Neutrophil (primary cell): Measurements from ENCODE around the gene PSMD12.

Experiments
- H3K27ac ChIP-seq: fragments of 200-600 bp; sonication (generic); 2 replicates; pipeline ENCODE4 v1.5.1; 2016; ENCODE audit warnings: mild to moderate bottlenecking, moderate library complexity
- H3K27me3 ChIP-seq: fragments of 200-600 bp; sonication (generic); 2 replicates; pipeline ENCODE4 v1.6.0; 2016; ENCODE audit warnings: mild to moderate bottlenecking
- H3K36me3 ChIP-seq: fragments of 200-600 bp; sonication (generic); 2 replicates; pipeline ENCODE4 v1.5.1; 2017
- H3K4me1 ChIP-seq, 2 experiments: fragments of 200-600 bp in 1 of 2; sonication (generic) in 1 of 2; 1 replicate in 1 of 2; 2 replicates in 1 of 2; pipeline versions ENCODE4 v1.5.1 to v1.6.1; 2013 to 2016; ENCODE audit warnings: low read depth in 1 of 2, low read length in 1 of 2, mild to moderate bottlenecking in 1 of 2, moderate library complexity in 1 of 2; ENCODE audit not compliant: control insufficient read depth in 1 of 2, insufficient read depth in 1 of 2
- H3K4me3 ChIP-seq, 2 experiments: fragments of 200-600 bp in 1 of 2; sonication (generic) in 1 of 2; 1 replicate in 1 of 2; 2 replicates in 1 of 2; pipeline ENCODE4 v1.5.1; 2013 to 2016; ENCODE audit warnings: low read depth in 1 of 2, low read length in 1 of 2, mild to moderate bottlenecking in 1 of 2, moderate library complexity in 1 of 2
- H3K9me3 ChIP-seq: fragments of 200-600 bp; sonication (generic); 2 replicates; pipeline ENCODE4 v1.5.1; 2016
- TF ChIP-seq, protein P1 (sequence below): fragments of 200-600 bp; sonication (generic); IDR thresholded peaks from 2 replicates; pipeline ENCODE4 v1.5.1; 2016; ENCODE audit warnings: antibody characterized with exemption

Gene PSMD12

DNA sequence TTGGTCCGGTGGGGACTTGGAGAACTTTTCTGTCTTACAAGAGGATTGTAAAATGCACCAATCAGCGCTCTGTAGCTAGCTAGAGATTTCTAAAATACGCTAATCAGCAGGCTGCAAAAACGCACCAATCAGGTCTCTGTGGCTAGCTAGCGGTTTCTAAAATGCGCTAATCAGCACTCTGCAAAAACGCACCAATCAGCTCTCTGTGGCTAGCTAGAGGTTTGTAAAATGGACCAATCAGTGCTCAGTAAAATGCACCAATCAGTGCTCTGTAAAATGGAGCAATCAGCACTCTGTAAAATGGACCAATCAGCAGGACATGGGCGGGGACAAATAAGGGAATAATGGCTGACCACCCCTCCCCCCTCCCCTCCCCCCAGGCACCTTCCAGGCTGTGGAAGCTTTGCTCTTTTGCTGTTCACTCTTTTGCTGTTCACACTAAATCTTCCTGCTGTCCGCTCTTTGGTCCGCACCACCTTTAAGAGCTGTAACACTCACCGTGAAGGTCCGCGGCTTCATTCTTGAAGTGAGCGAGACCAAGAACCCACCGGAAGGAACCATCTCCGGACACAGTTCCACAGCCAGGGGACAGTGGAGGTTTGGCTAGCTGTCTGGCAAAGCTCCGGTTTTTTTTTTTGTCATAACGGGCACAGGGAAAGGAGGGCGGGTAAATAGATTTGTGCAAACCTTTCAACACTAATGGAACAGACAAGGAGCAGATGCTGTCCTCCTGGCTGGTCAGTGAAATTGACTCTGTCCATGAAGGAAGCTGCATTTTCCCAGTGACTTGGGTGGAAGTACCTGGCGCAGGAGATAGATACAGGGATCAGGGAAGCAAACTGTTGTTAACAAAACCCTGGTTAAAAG is 19.0 kb upstream of the PSMD12 start:
- TF ChIP-seq, protein P1, sequence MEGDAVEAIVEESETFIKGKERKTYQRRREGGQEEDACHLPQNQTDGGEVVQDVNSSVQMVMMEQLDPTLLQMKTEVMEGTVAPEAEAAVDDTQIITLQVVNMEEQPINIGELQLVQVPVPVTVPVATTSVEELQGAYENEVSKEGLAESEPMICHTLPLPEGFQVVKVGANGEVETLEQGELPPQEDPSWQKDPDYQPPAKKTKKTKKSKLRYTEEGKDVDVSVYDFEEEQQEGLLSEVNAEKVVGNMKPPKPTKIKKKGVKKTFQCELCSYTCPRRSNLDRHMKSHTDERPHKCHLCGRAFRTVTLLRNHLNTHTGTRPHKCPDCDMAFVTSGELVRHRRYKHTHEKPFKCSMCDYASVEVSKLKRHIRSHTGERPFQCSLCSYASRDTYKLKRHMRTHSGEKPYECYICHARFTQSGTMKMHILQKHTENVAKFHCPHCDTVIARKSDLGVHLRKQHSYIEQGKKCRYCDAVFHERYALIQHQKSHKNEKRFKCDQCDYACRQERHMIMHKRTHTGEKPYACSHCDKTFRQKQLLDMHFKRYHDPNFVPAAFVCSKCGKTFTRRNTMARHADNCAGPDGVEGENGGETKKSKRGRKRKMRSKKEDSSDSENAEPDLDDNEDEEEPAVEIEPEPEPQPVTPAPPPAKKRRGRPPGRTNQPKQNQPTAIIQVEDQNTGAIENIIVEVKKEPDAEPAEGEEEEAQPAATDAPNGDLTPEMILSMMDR = no peak
- Histone ChIP-seq H3K4me1 (no peaks in the 10 kb centered on the region), H3K9me3 (no peaks in the 10 kb centered on the region), H3K4me3 (no peak overlapping the region), H3K27ac (no peak overlapping the region), H3K36me3 (no peaks in the 10 kb centered on the region), H3K27me3 (no peaks in the 10 kb centered on the region)

DNA sequence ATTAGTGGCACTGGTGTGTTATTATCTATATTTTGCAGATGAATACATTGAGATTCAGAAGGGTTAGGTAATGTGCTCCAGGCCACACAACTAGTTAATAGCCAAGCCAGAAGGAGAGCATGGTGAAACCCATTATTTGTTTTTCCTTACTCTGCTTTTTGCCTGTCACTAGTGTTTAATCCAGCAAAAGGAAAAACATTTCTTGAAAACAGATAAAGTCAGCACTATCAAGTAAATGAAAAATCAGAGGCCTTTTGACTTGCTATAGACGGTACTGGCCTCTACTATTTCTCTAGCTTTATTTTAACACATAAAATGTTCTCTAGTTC is 15.5 kb upstream of the PSMD12 start:
- no peak overlapping the region for H3K27ac ChIP-seq
- H3K4me3 ChIP-seq = no peak overlapping the region
- H3K9me3 ChIP-seq = no peaks in the 10 kb centered on the region
- H3K36me3 ChIP-seq = no peaks in the 10 kb centered on the region
- H3K4me1 ChIP-seq = peaks cover 11 to 13% of the 10 kb centered on the region in 2 experiments
- no peaks in the 10 kb centered on the region for H3K27me3 ChIP-seq
- TF ChIP-seq, protein P1 = no peak

DNA sequence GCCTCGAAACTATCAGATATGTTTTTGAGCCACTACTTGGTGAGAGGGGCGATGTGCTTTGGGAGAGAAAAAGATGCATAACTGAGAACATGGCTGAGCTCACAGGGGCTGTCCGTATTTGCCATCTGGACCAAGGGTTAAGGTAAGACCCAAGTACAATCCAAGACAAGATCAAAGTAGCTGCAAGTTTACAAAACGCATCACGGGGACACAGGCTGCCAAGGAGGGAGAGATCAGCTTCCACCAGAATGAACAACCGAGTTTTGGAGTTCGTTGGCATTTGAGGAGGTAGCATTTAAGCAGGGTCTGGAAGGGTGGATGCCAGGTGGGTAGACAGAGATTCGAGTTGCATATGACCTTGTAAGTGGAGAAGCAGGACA is 12.9 kb upstream of the PSMD12 start:
- TF ChIP-seq, protein P1 = no peak
- H3K4me1 ChIP-seq = peaks cover 27 to 29% of the 10 kb centered on the region in 2 experiments
- peak overlapping the region; percentile 94 for H3K27ac ChIP-seq
- no peaks in the 10 kb centered on the region for H3K36me3 ChIP-seq
- peaks cover 12% of the 10 kb centered on the region for H3K27me3 ChIP-seq
- H3K4me3 ChIP-seq = peak overlapping the region; percentile 91 to 92
- no peaks in the 10 kb centered on the region for H3K9me3 ChIP-seq

DNA sequence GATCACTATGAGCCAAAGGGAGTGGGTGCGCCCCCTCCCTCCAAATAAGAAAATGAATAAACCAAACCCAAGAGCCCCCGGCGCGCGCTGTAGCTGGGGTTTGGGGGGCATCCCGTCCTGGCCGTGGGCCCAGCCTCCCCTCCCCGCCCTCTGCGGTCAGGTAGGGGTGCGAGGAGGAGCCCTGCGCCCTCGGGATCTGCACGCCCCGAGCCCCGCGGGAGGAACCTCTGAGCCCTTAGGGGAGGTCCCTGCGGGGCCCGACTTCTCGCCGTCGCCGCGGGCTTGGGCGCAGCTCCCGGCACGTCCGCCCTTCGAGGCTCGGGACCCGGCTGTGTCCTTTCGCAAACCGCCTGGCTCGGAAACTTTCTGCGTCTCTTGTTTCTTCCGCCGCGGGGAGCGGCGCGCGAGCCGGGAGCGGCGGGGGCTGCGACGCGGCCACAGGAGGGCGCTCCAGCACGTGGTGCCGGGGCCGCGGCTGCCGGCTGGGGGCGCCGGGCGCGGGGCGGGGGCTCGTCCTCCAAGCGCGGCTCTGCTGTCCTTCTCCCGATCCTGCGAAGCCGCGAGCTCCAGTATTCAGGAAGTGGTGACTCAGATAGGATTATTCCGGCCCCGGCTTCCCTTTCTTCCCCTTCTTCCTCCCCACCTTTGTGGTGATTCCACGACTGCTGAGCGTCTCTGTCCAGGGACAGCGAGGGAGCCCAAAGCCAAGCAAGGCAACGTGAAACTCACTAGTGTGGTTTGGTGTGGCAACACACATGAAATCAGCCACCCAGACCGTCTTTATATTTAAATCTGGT is 12.3 kb upstream of the PSMD12 start:
- H3K27me3 ChIP-seq = peaks cover 12% of the 10 kb centered on the region

More for the DNA sequence above, 12.3 kb upstream of the PSMD12 start:
- H3K9me3 ChIP-seq = no peaks in the 10 kb centered on the region
- TF ChIP-seq, protein P1 = peak; percentile 61
- H3K36me3 ChIP-seq = no peaks in the 10 kb centered on the region
- peaks cover 29 to 30% of the 10 kb centered on the region in 2 experiments for H3K4me1 ChIP-seq
- peak overlapping the region; percentile 94 for H3K27ac ChIP-seq
- H3K4me3 ChIP-seq = peak overlapping the region; percentile 91 to 92
